Stimulated activated memory B cell treated with anti-CD40 and anti-IgM and Interleukin-4, amounts not matched to agents 10 μg/mL and 1 μg/mL and 100 μg/mL, for 72 hours (primary cell): ENCODE measurements around the gene INSYN1.
"Not testable (repeated sequence)": the region's sequence is repeated elsewhere in the genome, so short reads cannot be mapped to it uniquely, and the experiment has no call there.

Experiments
- ATAC-seq: fragments of 150-1000 bp; cut with Tn5 transposase; 2 replicates; pipeline ENCODE4 v1.10.0; 2021
- H3K27ac Mint-ChIP-seq: one replicate; pipeline ENCODE4 v1.8.0; 2022; ENCODE audit warnings: mild to moderate bottlenecking, mixed read lengths
- H3K27me3 Mint-ChIP-seq: one replicate; pipeline ENCODE4 v1.8.0; 2022; ENCODE audit warnings: mixed read lengths
- H3K36me3 Mint-ChIP-seq: one replicate; pipeline ENCODE4 v1.8.0; 2022; ENCODE audit warnings: mixed read lengths
- H3K4me1 Mint-ChIP-seq: one replicate; pipeline ENCODE4 v1.8.0; 2022; ENCODE audit warnings: mixed read lengths
- H3K4me3 Mint-ChIP-seq: one replicate; pipeline ENCODE4 v1.8.0; 2022; ENCODE audit warnings: mild to moderate bottlenecking, moderate library complexity, mixed read lengths
- H3K9me3 Mint-ChIP-seq: one replicate; pipeline ENCODE4 v1.8.0; 2022; ENCODE audit warnings: mixed read lengths

Gene INSYN1, protein sequence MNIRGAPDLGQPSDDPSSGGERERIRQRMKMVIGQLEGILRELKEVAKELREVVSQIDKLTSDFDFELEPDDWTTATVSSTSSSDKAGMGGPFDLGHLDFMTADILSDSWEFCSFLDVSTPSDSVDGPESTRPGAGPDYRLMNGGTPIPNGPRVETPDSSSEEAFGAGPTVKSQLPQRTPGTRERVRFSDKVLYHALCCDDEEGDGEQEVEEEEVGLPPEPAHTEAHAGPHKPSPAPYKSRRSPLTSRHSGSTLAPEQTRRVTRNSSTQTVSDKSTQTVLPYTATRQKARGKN

DNA sequence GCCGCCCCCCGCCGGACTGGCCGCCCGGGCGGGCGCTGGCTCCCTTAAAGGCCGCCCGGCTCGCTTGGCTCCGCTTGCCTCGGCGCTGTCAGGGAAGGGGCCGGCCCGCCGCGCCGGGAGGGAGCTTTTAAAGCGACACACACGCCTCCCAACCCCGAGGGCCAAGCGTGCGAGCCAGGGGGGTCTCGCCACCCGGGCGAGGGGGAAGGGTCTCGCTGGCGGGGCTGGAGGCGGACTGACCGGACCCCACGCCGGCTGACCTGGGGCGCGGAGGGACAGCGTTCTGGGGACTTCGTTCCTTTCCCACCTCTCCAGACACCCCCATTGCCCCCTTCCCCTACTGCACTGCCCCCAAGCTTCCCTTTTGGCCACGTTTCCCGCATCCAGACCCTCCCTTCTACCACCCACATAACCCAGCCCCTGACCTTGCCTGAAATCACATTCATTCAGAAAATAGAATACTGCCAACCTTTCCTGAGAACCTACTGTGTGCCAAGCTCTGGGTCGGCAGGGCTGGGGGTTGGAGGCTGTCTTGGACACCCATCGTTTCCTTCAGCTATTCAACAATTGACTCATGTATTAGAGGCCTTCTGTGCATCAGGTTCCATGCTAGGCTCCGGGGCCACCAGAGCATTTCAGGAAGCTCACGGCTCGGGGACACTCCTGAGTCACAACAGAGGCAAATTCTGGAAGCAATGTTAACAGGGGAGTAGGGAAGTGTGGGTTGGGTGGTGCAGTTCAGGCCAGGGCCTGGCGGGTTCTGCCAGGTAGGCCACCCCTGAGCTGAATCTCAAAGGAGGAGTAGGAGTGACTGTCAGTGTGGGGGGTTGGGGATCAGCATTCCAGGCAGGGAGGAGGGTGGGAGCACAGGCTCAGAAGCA, at the start of gene INSYN1:
INSYN1 (minus strand) TSS at position 102 of the 881 bp plus-strand sequence. CDS start 2,221 bp downstream, outside the sequence.
- H3K4me1 Mint-ChIP-seq = no peaks in the 10 kb centered on the region
- H3K36me3 Mint-ChIP-seq = no peaks in the 10 kb centered on the region
- no peak within 1 kb of the TSS for H3K4me3 Mint-ChIP-seq
- no peak within 1 kb of the TSS for H3K27ac Mint-ChIP-seq
- ATAC-seq = no peak
- H3K27me3 Mint-ChIP-seq = peaks cover 54% of the 10 kb centered on the region
- no peaks in the 10 kb centered on the region for H3K9me3 Mint-ChIP-seq

DNA sequence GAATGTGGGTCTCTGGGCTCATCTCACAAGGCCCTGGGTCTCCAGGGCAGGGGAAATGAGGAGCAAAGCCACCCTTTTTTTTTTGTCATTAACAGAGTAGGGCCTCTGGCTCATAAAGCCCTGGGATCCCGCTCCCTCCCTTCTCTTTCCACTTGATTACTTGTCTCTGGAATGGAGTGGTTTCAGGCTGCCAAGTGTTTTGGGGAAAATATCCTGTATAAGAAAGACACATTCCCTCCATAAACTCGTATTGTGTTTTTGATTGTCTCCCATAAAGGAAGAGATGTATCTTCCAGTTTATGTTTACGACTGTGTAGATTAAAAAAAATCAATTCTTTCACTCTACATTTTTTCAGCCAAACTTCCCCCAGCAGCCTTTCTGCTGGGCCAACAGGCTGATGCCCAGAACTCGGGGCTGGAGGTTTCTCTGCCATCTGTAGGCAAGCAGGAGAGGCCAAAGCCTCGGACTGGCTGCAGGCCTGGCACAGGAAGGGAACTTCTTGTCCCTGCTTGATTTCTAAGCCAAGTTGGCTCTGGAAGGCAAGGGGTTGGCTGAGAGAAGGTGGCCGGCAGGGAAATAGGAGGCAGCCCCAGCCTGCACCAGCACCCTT, 49.4 kb upstream of the INSYN1 start:
- no peak for ATAC-seq
- Mint-ChIP-seq H3K4me3 (no peak overlapping the region), H3K27ac (no peak overlapping the region), H3K4me1 (no peaks in the 10 kb centered on the region), H3K27me3 (no peaks in the 10 kb centered on the region), H3K9me3 (no peaks in the 10 kb centered on the region), H3K36me3 (no peaks in the 10 kb centered on the region)

DNA sequence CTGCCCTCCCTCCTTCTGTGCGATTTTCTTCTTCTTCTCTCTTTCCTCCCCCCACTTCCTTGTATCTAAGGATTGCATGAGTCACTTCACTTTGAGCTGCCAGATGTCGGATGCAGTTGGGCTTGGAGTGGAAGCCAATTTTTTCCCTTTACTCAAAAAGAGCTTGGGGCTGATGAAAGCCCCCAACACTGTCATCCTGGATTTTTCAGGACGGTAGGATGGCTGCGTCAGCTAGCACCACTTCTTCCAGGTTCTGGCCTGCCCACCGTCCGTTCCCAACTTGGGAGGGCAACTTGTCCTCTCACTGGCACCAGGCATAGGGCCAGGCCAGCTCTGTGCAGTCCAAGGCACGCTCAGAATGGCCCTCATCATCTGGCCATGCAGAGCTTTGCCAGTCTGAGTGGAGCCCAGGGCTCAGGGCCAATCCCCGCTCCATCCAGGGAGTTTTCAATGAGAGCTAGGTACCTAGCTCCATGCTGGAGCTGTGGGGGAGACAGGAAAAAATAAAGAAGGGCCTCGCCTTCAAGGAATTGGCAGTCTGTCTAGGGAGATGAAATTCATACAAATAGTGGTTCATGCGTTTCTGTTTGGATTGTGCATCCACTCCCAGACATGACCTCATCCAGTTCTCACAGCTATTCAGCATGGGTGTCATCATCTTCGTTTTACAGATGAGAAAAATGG, 47.7 kb upstream of the INSYN1 start:
- Mint-ChIP-seq H3K27me3 (no peaks in the 10 kb centered on the region), H3K9me3 (no peaks in the 10 kb centered on the region), H3K4me1 (no peaks in the 10 kb centered on the region), H3K27ac (no peak overlapping the region), H3K4me3 (no peak overlapping the region), H3K36me3 (no peaks in the 10 kb centered on the region)
- no peak for ATAC-seq

DNA sequence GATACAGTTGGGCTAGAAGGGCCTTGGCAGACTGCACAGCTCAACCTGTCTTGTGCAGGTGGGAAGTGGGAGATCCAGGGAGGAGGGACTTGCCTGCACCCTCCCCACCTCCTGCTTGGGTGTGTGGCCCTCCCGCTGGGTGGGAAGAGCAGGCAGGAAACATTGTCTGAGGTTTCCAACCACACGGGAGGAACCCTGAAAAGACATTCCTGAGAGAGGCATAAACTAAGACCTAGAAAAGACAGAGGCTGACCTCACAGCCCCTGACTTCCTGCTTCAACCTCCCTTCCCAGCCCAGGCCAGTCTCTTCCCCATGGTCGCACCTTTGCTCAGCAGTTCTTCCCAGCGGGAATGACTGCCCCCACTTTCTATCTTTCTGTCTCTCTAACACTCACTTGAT, 46.3 kb upstream of the INSYN1 start:
- H3K27me3 Mint-ChIP-seq = no peaks in the 10 kb centered on the region
- H3K27ac Mint-ChIP-seq = no peak overlapping the region
- no peak for ATAC-seq
- H3K4me1 Mint-ChIP-seq = no peaks in the 10 kb centered on the region
- H3K4me3 Mint-ChIP-seq = no peak overlapping the region
- no peaks in the 10 kb centered on the region for H3K36me3 Mint-ChIP-seq
- no peaks in the 10 kb centered on the region for H3K9me3 Mint-ChIP-seq

DNA sequence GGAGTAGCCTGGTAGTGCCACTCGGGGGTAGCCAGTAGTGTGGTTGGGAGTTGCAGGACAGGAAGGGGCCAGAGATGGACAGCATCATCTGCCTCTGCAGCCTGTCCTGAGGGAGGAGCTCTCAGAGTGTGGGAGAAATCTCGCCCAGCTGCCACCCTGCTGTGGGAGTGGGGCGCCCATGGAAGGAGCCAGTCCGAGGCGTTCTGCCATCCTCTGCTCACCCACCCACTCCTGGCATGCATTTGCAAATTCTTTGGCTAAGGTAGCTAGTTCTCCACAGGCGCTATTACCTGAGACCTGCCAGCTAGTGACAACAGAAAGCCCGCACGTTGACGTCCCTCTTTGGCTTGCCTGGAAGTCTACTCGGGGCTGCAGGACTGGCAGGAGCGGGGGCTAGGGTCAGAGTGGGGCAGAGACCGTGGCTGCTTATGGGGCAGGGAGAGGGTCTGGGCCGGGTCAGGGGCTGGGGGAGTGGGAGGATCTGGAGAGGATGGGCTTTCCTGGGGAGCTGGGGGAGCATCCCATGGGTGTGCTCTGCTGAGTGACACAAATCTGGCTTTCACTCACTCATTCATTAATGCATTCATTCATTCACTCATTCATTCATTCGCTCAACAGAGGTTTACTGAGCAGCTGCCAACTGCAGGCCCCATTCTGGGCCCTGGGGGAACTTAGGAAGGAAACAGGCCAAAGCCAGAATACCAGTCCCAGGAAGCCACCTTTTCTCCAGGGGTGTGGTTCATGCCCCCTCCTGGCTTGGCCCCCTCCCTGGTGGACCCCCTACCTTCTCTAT, 44.4 kb upstream of the INSYN1 start:
- no peak for ATAC-seq
- no peaks in the 10 kb centered on the region for H3K9me3 Mint-ChIP-seq
- no peaks in the 10 kb centered on the region for H3K4me1 Mint-ChIP-seq
- H3K27ac Mint-ChIP-seq = no peak overlapping the region
- no peaks in the 10 kb centered on the region for H3K36me3 Mint-ChIP-seq
- no peak overlapping the region for H3K4me3 Mint-ChIP-seq
- no peaks in the 10 kb centered on the region for H3K27me3 Mint-ChIP-seq

DNA sequence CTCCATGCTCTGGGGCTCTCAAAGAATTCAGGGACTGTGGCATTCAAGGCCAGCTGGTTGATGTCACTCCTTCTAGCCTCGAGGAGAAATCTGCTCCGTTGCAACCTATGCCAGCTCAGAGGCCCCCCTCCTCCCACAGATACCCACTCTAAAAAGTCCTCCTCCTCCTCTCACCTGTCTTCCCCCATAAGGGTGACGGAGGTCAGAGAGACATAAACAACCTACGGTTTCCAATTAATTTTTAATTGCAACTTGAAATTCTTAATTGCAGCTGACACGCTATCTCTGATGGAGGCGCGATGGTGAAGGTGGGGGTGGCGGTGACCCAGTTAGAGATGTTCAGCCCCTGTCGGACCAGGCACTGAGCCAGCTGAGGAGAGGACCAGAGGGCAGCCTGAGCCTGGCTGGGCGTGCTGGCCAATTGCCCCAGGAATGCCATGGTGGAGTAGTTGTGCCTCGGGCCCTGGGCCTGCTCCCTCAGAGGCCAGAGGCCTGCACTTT, 43.2 kb upstream of the INSYN1 start:
- no peak overlapping the region for H3K27ac Mint-ChIP-seq
- H3K4me3 Mint-ChIP-seq = no peak overlapping the region
- no peaks in the 10 kb centered on the region for H3K4me1 Mint-ChIP-seq
- no peaks in the 10 kb centered on the region for H3K36me3 Mint-ChIP-seq
- H3K9me3 Mint-ChIP-seq = no peaks in the 10 kb centered on the region
- no peaks in the 10 kb centered on the region for H3K27me3 Mint-ChIP-seq
- ATAC-seq = no peak

DNA sequence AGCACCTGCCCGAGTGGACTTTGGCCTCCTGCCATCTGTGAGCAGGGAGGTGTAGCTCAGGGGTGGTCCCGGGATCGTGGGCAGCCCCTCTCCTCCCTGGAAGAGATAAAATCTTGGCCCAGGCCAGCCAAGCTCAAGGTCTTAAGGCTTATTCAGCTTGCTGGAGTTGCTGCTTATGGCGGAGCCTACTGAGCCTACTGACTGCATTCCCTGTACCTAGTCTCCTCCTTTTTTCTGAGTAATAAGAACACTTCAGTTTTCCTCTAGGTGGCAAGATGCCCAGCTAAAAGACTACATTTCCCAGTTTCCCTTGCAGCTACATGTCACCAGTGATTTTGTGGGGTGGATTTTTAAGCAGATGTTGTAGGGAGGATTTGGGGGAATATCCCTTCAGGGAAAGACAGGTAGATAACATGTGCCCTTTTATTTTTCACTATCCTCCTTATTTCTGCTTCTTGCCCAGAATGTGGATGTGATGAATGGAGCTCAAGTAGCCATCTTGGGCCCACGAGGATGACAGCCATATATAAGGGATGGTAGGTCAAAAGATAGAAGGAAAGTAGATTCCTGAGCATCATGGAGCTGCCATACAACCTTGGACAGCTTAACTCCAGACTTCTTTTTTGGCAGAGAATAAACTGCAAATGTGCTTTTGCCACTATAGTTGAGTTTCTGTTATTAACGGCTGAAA, 41.4 kb upstream of the INSYN1 start:
- no peak overlapping the region for H3K4me3 Mint-ChIP-seq
- no peak overlapping the region for H3K27ac Mint-ChIP-seq
- no peaks in the 10 kb centered on the region for H3K27me3 Mint-ChIP-seq
- ATAC-seq = no peak
- no peaks in the 10 kb centered on the region for H3K9me3 Mint-ChIP-seq
- no peaks in the 10 kb centered on the region for H3K4me1 Mint-ChIP-seq
- no peaks in the 10 kb centered on the region for H3K36me3 Mint-ChIP-seq

DNA sequence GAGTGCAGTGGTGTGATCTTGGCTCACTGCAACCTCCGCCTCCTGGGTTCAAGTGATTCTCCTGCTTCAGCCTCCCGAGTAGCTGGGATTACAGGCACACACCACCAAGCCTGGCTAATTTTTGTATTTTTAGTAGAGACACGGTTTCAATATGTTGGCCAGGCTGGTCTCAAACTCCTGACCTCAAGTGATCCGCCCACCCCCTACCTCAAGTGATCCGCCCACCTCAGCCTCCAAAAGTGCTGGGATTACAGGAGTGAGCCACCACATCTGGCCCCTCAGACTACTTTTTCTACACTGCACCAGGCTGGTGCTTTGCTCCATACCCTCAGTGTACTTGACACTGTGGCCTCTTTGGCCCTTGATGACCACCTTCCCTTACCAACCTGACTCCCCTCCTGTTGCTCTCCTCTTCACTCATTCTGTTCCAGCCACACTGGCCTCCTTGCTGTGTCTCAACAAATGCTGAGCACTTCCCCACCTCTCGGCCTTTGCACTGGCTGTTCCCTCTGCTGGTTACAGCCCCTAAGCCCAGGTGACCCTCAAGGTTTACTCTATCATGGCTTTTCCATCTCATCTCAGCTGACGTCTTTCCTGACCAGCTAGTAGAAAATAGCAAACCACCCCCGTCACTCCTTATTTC, 39.9 kb upstream of the INSYN1 start:
- not testable (repeated sequence) for H3K27me3 Mint-ChIP-seq, H3K4me3 Mint-ChIP-seq, H3K27ac Mint-ChIP-seq, H3K36me3 Mint-ChIP-seq, ATAC-seq, H3K9me3 Mint-ChIP-seq, H3K4me1 Mint-ChIP-seq

DNA sequence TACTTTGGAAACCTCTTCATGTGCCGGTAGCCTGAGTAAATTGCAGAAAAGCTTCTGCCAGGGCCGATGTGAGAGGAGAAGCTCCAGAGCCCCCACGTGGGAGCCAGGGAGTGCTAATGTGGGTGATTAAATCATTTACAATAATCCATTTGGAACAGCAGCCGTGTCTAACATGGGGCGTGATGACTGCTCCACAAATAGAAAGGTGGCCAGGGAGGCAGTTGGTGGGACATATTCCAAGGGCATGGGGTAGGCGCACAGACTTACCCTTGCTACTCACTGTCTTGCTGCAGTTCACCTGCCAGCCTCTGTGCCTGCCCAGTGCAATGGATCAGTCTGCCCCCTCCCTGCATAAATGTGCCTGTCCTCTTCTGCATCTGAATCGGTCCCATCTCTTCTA, 39.3 kb upstream of the INSYN1 start:
- Mint-ChIP-seq H3K4me3 (no peak overlapping the region), H3K27ac (no peak overlapping the region), H3K27me3 (no peaks in the 10 kb centered on the region), H3K4me1 (no peaks in the 10 kb centered on the region), H3K9me3 (no peaks in the 10 kb centered on the region), H3K36me3 (no peaks in the 10 kb centered on the region)
- ATAC-seq = no peak

DNA sequence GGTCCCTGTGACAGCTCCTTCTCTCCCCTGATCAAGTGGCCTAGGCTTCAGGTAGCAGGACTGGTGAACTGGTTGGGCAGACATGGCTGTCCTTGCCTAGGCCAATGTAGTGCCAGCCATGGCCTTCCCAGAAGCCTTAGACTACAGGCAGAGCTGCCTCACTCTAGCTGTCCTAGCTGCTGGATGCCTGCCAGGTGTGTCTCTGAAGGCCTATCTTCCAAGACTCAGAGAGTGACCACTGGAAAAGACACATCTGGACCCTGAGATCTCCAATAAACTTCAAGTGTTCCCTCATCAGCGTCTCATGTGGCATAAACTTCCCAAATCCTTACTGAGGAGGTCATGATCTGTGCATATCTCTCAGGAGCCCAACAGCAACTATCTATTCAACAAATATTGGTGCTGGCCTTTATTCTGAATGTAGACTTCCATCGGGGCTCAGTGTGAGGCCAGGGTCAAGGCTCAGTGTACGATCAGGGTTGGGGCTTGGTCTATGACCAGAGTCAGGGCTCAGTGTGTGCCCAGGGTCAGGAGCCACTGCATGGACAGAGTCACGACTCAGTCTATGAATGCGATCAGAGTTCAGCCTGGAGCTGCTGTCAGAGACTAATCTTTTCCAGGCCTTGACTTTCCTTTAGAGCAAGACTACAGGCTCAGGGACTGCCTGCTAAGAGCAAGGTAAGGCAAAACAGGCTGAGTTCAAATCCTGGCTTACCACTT, 36.5 kb upstream of the INSYN1 start:
- Mint-ChIP-seq H3K27me3 (no peaks in the 10 kb centered on the region), H3K4me3 (no peak overlapping the region), H3K27ac (no peak overlapping the region), H3K9me3 (no peaks in the 10 kb centered on the region), H3K36me3 (no peaks in the 10 kb centered on the region), H3K4me1 (no peaks in the 10 kb centered on the region)
- ATAC-seq = no peak

DNA sequence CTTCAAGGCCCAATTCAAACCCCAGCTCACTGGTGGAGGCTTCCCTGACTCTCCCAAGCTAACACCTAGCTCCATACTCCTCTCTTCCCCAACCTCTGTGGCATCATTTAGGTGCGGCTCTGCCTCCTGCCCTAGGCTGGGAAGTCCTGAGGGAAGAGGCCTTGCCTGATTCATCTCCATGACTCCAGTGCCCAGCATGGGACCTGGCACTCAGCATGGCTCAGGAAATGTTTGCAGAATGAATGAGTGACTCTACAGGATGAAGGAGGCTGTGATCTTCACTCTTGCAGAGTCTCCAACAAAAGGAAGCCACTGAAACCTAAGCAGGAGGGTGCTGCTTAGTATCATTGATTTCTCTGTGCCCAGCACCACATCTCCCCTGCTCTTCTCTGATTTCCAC, 34.5 kb upstream of the INSYN1 start:
- Mint-ChIP-seq H3K27me3 (no peaks in the 10 kb centered on the region), H3K9me3 (no peaks in the 10 kb centered on the region), H3K4me3 (no peak overlapping the region), H3K4me1 (no peaks in the 10 kb centered on the region), H3K27ac (no peak overlapping the region), H3K36me3 (no peaks in the 10 kb centered on the region)
- ATAC-seq = no peak

DNA sequence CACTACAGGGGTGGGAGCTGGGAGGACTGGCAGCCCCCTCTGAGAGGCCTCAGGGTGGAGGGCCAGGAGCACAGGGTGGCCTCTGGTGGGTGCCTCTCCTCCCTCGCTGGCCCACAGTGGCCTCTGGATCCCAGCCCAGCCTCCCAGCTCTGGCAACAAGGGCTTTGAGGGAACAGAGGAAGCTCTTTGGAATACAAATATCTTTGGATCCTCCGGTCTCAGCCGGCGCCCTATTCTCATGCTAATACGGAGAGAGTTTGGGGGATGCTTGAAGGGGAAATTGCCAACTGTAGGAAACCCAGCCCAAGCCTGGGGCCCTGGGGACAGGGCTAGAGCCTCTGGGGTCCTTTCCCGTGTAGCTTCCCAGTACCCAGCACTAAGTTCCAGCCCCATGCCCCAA, 33.4 kb upstream of the INSYN1 start:
- ATAC-seq = no peak
- Mint-ChIP-seq H3K4me1 (no peaks in the 10 kb centered on the region), H3K4me3 (no peak overlapping the region), H3K36me3 (no peaks in the 10 kb centered on the region), H3K9me3 (no peaks in the 10 kb centered on the region), H3K27ac (no peak overlapping the region), H3K27me3 (no peaks in the 10 kb centered on the region)

DNA sequence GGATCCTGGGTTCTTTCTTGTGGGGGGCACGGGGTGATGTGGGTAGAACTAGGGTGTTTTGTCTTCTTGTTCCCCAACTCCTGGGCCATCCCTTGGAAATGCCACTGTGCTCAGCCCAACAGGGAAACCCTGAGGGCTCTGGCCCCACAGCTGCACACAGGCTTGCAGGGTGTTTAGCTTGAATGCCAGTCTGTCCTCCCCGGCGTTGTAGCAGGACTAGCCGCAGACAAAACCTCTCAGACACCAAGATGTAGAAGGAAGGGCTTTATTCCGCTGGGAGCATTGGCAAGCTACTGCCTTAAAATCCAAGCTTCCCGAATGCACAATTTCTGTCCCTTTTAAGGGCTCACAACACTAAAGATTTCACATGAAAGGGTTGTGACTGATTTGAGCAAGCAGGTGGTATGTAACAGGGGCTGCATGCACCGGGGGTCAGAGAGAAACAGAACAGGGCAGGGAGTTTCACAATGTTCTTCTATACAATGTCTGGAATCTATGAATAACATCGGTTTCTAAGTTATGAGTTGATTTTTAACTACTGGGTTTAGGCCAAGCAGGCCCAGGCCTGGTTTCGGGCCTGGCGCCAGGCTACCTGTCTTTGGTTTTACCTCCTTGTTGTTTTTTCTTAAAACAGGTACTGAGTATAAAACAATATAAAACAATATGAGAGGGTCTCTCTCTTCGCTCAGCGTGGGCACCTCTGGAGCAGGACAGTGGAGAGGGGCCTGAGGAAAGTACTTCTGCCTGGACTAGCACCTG, 32.3 kb upstream of the INSYN1 start:
- not testable (repeated sequence) for ATAC-seq, H3K27ac Mint-ChIP-seq, H3K27me3 Mint-ChIP-seq

More for the DNA sequence above, 32.3 kb upstream of the INSYN1 start:
- not testable (repeated sequence) for H3K9me3 Mint-ChIP-seq, H3K36me3 Mint-ChIP-seq, H3K4me1 Mint-ChIP-seq, H3K4me3 Mint-ChIP-seq
